BE2C (cell line): ENCODE results near the gene ERC1.

ENCODE experiments used
- DNase-seq: peaks from one replicate; pipeline ENCODE4 v3.0.0-alpha.2; 2020
- H3K27me3 ChIP-seq: fragments of 250-450 bp; sonication (Bioruptor Pico); 2 replicates; pipeline ENCODE4 v1.5.1; 2020; ENCODE audit warnings: mild to moderate bottlenecking
- H3K36me3 ChIP-seq: fragments of 250-450 bp; sonication (Bioruptor Pico); 2 replicates; pipeline ENCODE4 v1.5.1; 2020; ENCODE audit warnings: mild to moderate bottlenecking
- H3K4me1 ChIP-seq: fragments of 250-450 bp; sonication (Bioruptor Pico); 2 replicates; pipeline ENCODE4 v1.5.1; 2020
- H3K4me3 ChIP-seq: 2 replicates; pipeline ENCODE4 v1.5.1; 2011; ENCODE audit warnings: low read depth, low read length
- H3K9me3 ChIP-seq: fragments of 250-450 bp; sonication (Bioruptor Pico); 2 replicates; pipeline ENCODE4 v1.5.1; 2020
- TF ChIP-seq, protein P1 (sequence below): IDR thresholded peaks from 2 replicates; pipeline ENCODE4 v1.5.1; 2012; ENCODE audit warnings: mild to moderate bottlenecking, low read depth, low read length

Gene ERC1

DNA sequence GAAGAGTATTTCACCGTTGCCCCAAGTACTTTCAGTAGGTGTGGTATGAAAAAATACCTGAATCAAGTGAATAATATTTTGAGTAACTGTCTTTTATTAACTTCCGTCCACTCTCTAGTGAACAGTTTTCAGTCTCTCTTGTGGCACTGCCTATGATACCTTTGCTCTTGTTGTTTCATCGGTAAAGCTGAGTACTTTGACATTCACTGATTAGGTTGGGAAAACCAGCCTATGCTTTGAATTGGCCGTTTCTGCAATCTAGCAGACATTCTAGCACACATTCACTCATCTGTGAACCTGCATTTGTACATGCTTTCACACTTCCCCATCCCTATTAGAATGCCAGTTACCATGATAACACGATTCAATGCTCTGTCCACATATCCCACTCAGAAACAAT, 386.1 kb downstream of the ERC1 start:
- Histone ChIP-seq H3K4me1 (no peaks in the 10 kb centered on the region), H3K36me3 (no peaks in the 10 kb centered on the region), H3K9me3 (no peaks in the 10 kb centered on the region), H3K4me3 (no peak overlapping the region), H3K27me3 (no peaks in the 10 kb centered on the region)
- DNase-seq = no peak
- TF ChIP-seq, protein P1, sequence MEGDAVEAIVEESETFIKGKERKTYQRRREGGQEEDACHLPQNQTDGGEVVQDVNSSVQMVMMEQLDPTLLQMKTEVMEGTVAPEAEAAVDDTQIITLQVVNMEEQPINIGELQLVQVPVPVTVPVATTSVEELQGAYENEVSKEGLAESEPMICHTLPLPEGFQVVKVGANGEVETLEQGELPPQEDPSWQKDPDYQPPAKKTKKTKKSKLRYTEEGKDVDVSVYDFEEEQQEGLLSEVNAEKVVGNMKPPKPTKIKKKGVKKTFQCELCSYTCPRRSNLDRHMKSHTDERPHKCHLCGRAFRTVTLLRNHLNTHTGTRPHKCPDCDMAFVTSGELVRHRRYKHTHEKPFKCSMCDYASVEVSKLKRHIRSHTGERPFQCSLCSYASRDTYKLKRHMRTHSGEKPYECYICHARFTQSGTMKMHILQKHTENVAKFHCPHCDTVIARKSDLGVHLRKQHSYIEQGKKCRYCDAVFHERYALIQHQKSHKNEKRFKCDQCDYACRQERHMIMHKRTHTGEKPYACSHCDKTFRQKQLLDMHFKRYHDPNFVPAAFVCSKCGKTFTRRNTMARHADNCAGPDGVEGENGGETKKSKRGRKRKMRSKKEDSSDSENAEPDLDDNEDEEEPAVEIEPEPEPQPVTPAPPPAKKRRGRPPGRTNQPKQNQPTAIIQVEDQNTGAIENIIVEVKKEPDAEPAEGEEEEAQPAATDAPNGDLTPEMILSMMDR = no peak

DNA sequence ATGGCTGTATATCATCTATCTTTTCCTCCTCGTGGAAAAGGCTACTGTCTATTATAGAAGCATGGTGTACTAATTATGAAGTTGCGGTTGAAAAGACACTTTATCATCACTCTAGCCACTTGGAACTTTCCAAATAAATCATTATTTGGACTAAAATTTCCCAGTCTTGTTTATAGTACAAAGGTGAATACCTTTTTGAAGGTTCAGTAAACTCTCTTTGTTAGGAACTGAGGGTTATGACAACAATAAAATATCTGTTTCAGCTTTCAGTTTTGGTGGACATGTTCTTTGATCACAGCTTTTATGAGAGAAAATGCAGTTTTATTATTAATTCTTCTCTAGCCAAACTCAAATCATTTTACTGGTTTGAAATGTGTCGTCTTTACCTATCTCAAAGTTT, 386.7 kb downstream of the ERC1 start:
- Histone ChIP-seq H3K4me1 (no peaks in the 10 kb centered on the region), H3K36me3 (no peaks in the 10 kb centered on the region), H3K4me3 (no peak overlapping the region), H3K9me3 (no peaks in the 10 kb centered on the region), H3K27me3 (no peaks in the 10 kb centered on the region)
- DNase-seq = no peak
- TF ChIP-seq, protein P1 = no peak

DNA sequence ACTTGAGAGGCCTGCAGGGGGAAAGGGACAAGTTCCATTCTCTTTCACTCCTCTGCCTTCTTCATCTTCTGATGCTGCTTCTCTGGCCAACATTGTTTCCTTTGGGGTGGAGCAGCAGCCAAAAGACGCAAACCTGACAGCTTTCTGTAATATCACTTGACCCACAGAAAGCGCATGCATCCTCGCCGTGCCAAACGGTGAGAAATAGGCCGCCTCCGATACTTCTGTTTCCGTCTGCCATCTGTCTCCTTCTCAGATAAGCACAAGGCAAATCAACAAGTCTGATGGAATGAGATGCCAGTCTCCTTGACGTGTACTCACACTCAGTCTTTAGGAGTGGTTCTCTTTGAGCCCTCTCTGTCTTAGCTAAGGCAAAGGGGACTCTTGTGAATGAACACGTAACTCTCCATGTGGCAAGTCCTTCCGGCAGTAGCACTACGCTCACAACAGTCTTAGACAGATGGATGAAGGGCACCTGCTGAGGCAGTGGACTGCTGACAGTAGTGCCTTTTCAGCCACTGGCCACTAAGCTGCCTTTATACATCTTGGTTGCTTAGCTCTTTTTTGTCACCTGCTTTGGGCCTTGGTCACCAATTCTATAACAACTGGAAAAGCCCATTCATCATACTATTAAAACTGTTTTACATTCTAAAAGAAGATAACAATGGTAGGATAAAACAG, 389.3 kb downstream of the ERC1 start:
- no peaks in the 10 kb centered on the region for H3K9me3 ChIP-seq
- no peaks in the 10 kb centered on the region for H3K27me3 ChIP-seq
- H3K36me3 ChIP-seq = no peaks in the 10 kb centered on the region
- TF ChIP-seq, protein P1 = no peak
- no peak overlapping the region for H3K4me3 ChIP-seq
- H3K4me1 ChIP-seq = no peaks in the 10 kb centered on the region
- no peak for DNase-seq

DNA sequence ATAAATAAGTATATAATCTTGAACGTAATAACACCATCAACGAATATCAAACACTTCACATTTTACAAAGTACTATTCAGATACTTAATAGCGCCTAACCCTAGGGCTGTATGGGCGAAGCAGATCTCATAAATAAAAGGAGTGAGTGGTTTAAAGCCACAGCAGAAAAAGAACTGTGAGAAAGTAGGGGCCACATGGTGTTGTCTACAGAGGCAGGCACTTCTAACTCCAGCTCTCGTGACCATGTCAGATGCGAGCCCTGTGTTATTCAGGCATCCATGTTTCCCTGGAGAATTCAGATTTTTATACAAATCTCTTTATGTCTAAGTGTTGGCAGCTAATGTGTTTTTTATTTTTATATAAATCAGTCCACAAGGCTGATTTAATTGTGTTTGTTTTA, 391.1 kb downstream of the ERC1 start:
- Histone ChIP-seq H3K27me3 (no peaks in the 10 kb centered on the region), H3K4me1 (no peaks in the 10 kb centered on the region), H3K9me3 (no peaks in the 10 kb centered on the region), H3K4me3 (no peak overlapping the region), H3K36me3 (no peaks in the 10 kb centered on the region)
- DNase-seq = no peak
- TF ChIP-seq, protein P1 = no peak

DNA sequence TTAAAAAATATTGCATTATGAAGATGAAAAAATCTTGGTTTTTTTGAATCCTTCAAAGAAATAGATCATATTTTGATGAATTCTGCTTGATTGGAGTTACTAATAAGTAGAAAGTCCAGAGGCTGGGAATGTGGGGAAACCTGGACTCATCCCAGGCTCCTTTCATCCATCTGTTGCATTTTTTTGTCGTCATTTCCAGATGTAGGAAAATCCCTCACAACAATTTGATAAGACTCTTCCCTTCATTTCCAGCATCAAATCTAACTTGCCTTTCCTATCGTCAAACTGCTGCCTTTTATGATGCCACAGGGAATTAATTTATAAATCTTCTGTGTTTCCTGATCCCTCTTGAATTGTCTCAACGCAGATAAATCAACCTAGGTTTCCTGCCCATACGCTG, 391.8 kb downstream of the ERC1 start:
- DNase-seq = no peak
- TF ChIP-seq, protein P1 = no peak
- Histone ChIP-seq H3K4me3 (no peak overlapping the region), H3K36me3 (no peaks in the 10 kb centered on the region), H3K27me3 (no peaks in the 10 kb centered on the region), H3K9me3 (no peaks in the 10 kb centered on the region), H3K4me1 (no peaks in the 10 kb centered on the region)

DNA sequence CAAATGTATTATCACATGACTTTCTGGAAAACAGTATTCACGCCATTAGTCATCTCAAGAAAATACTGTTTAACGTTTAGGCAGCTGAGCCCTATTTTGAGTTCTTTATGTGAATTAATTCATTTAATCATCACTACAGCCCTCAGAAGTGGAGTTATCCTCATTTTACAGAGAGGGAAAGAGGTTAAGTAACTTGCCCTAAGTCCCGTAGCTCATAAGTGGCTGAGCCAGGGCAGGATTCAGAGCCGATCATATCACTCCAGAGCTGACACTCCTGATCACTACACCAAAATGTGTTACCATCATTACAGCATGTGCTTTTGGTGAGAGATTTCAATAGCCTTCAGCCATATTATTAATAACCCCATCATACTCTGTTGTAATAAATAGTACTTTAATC, 392.7 kb downstream of the ERC1 start:
- no peaks in the 10 kb centered on the region for H3K27me3 ChIP-seq
- DNase-seq = no peak
- no peaks in the 10 kb centered on the region for H3K4me1 ChIP-seq
- H3K9me3 ChIP-seq = no peaks in the 10 kb centered on the region
- TF ChIP-seq, protein P1 = no peak
- H3K4me3 ChIP-seq = no peak overlapping the region
- no peaks in the 10 kb centered on the region for H3K36me3 ChIP-seq
